Stimulated activated naive CD4-positive, alpha-beta T cell treated with Interleukin-2 at 50 U/mL for 16 hours (primary cell): Measurements from ENCODE around the gene CAP2.
"Not testable (repeated sequence)": the region's sequence is repeated elsewhere in the genome, so short reads cannot be mapped to it uniquely, and the experiment has no call there.

Experiments
- DNase-seq: peaks from one replicate; lab custom pipeline; 2025; lab: John Stamatoyannopoulos, UW

CAP2 gene

GRCh38 chr6:17396256-17396655 is 2.9 kb downstream of the CAP2 start:
- DNase-seq = no peak

- no peak for DNase-seq
Observed at GRCh38 chr6:17397764-17398194, 4.4 kb downstream of the CAP2 start.

GRCh38 chr6:17405181-17405943 is 12.0 kb downstream of the CAP2 start:
- not testable (repeated sequence) for DNase-seq

- no peak for DNase-seq
Observed at GRCh38 chr6:17405944-17406245, 12.5 kb downstream of the CAP2 start.

GRCh38 chr6:17408081-17408480 is 14.7 kb downstream of the CAP2 start:
- no peak for DNase-seq

- DNase-seq = no peak
Observed at GRCh38 chr6:17410281-17410680, 16.9 kb downstream of the CAP2 start.

GRCh38 chr6:17413313-17413750 is 19.9 kb downstream of the CAP2 start:
- no peak for DNase-seq

GRCh38 chr6:17414395-17414794 is 21.0 kb downstream of the CAP2 start:
- not testable (repeated sequence) for DNase-seq

GRCh38 chr6:17415321-17415720 is 21.9 kb downstream of the CAP2 start:
- DNase-seq = no peak

- DNase-seq = no peak
Observed at GRCh38 chr6:17416806-17417205, 23.4 kb downstream of the CAP2 start.

- no peak for DNase-seq
Observed at GRCh38 chr6:17417817-17418216, 24.4 kb downstream of the CAP2 start.

GRCh38 chr6:17418281-17419188 is 25.1 kb downstream of the CAP2 start:
- no peak for DNase-seq

- no peak for DNase-seq
Observed at GRCh38 chr6:17419189-17419575, 25.8 kb downstream of the CAP2 start.

- DNase-seq = no peak
Observed at GRCh38 chr6:17420368-17420767, 27.0 kb downstream of the CAP2 start.

GRCh38 chr6:17421406-17421805 is 28.0 kb downstream of the CAP2 start:
- no peak for DNase-seq

- DNase-seq = no peak
Observed at GRCh38 chr6:17423026-17423425, 29.6 kb downstream of the CAP2 start.

- no peak for DNase-seq
Observed at GRCh38 chr6:17427062-17427461, 33.7 kb downstream of the CAP2 start.

GRCh38 chr6:17427617-17428016 is 34.2 kb downstream of the CAP2 start:
- no peak for DNase-seq

- not testable (repeated sequence) for DNase-seq
Observed at GRCh38 chr6:17428595-17429120, 35.3 kb downstream of the CAP2 start.

- no peak for DNase-seq
Observed at GRCh38 chr6:17429383-17430061, 36.1 kb downstream of the CAP2 start.

GRCh38 chr6:17431581-17431980 is 38.2 kb downstream of the CAP2 start:
- DNase-seq = no peak

GRCh38 chr6:17432356-17432755 is 39.0 kb downstream of the CAP2 start:
- DNase-seq = no peak
